GM12874 (cell line): ENCODE data around the gene SLC25A36.
A peak's percentile ranks its signal among the peaks of the same experiment; 100 is the strongest.

Experiments
- CTCF ChIP-seq: IDR thresholded peaks from 2 replicates; pipeline ENCODE4 v1.5.1; 2011; ENCODE audit warnings: low read depth, mild to moderate bottlenecking, control low read depth, low read length, moderate library complexity; ENCODE audit not compliant: insufficient read depth

The SLC25A36 gene

DNA sequence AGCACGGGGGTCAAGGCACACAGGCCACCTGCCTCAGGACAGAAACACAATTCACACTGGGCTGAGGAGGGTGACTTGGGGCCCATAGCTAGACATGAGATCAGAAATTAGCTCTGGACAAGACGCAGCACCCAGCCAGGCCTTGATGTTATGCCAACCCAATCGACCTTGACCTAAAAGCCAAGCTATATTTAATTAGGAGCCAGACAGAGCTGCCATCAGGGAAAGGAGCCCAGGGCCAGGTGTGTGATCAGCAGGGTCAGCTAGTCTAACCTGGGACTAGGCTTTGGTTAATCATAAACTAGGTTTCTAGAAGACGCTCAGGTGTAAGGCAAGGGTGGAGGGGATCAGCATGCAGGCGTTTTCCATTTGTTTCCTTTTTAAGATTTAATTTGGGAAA lies 23.9 kb upstream of the SLC25A36 start:
- no peak for TF ChIP-seq CTCF

- TF ChIP-seq CTCF, result no peak
These were observed 21.6 kb upstream of the SLC25A36 start for GRCh38 chr3:140920029-140920428.

DNA sequence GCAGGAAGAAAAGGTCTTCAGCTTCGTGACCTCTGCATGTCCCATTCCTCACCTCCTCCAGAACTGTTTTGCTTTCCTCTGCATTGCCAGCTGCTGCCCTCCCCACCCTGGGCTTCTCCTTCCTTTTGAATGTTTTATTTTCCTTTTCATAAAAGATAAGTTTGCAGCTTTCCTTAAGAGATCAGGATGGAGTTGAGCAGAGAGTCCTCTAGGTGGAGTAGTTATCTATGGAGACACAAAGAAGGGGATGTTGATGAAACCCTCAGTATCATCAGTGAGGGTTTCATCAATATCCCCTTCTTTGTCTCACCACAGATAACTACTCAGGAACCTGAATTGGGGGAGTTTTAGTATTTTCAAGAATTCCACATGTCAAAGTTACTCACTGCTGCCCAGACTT lies 19.0 kb upstream of the SLC25A36 start:
- peak; percentile 24; the same call in 1 of the 2 replicates for TF ChIP-seq CTCF

DNA sequence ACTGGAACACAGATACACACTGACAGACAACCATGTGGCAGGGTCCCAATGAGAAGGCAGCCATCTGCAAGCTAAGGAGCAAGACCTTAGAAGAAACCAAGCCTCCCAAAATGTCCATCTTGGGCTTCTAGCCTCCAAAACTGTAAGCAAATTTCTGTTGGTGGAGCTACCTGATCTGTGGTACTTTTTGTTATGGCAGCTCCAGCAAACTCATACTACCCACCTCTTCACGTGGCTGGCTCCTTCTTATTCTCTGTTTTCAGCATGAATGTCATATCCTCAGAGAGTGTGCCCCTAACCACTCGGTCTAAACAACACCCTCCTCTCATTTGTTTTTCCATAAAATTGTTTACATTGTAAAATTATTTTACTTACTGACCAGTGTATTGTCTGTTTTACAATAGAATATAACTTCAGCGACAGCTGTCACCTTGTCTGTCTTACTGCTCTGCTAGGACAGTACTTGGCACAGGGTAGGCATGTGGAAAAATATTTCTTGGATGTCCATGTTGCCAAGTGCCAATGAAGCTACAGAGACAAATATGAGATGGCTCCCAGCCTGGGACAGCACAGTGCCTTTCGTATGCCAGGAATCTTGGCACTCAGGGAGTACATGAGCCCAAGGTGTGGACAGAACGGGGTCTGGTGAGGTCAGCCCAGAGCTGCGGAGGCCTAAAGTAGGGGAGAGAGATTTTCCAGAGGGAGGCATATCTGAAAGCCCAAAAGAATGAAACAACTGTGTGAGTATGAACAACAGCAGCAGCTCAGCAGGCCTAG lies 17.4 kb upstream of the SLC25A36 start:
- TF ChIP-seq CTCF, result no peak

- no peak for TF ChIP-seq CTCF
These were observed 14.2 kb upstream of the SLC25A36 start for GRCh38 chr3:140927279-140928069.

DNA sequence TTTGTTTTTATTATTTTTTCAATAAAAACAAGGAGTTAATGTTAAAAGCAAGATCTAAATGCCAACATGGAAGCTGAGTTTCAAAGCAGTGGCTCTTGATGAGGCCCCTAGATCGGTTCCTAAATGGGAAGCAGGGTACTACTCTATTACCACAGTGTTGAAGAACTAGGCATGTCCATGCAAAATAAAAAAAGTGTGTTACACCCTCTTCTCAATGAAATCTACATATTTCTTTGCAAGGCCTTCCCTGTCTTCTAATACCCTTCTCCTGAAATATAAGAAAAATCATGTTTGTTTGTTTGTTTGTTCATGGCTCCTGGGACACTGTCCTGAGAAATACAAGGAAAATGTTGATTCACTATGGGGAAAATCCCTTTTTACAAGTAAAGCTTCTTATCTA lies 12.2 kb upstream of the SLC25A36 start:
- TF ChIP-seq CTCF, result no peak

DNA sequence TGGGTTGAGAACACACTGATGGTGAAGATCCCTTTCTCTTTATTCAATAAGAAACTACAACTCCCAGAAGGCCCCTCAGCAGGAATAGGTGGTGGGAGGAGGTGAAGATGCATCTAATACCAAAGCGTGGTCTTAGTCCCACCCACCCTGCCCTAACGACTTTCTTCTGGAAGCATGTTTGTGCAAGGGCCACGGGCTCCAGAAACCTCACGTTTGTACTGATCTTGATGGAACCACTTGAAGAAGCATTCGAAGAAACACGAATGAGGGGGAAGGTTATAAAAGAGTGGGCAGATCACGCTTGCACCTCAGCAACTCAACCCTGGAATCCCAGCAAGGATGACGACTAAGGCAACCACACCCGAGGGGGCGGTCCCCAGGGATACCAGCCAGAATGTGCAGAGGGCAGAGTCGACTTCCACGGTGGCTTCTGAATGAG lies 10.6 kb upstream of the SLC25A36 start:
- TF ChIP-seq CTCF, result no peak
